GM12878 (cell line): Measurements from ENCODE around the gene METTL27. TPM values are rescaled to one million over a fixed set of nuclear protein-coding genes. Genes with fewer than 3 reads are reported as not detected.

ENCODE experiments used
- ATAC-seq: fragments of 200-7000 bp; cut with Tn5 transposase; 3 replicates; pipeline ENCODE4 v1.9.1; 2020; ENCODE audit warnings: mild to moderate bottlenecking, moderate library complexity
- BruUV-seq: library from RNA; stranded (reverse); fragments of 400-500 nt; replicated peaks from 2 replicates; lab custom pipeline; 2021; lab: Mats Ljungman, UMichigan
- CTCF ChIA-PET: fragments of 300-600 bp; sonication (Branson Sonifier 250); formaldehyde crosslinking; extraction: SDS; loops from one replicate; lab custom pipeline; 2021; ENCODE audit warnings: inconsistent platforms; lab: Yijun Ruan, JAX
- POLR2A ChIA-PET: fragments of 350-600 bp; formaldehyde crosslinking; extraction: SDS; loops from one replicate; lab custom pipeline; 2021; ENCODE audit warnings: inconsistent platforms; lab: Charles Lee
- RAD21 ChIA-PET: fragments of 300-600 bp; sonication (Branson Sonifier 250); formaldehyde crosslinking; loops from one replicate; lab custom pipeline; 2023; ENCODE audit warnings: antibody characterized with exemption; ENCODE audit not compliant: unreplicated experiment; lab: Charles Lee
- SMC1A ChIA-PET: fragments of 300-600 bp; sonication (Branson Sonifier 250); formaldehyde crosslinking; loops from one replicate; lab custom pipeline; 2023; ENCODE audit not compliant: unreplicated experiment, uncharacterized antibody; lab: Charles Lee
- DNase-seq: peaks from one replicate; pipeline ENCODE4 v3.0.0-alpha.2; 2011; ENCODE audit warnings: low read depth, low spot score
- FAIRE-seq: peaks from 3 replicates; lab custom pipeline; 2011; peaks lifted over from hg19 to GRCh38; lab: Jason Lieb, UNC
- H2AFZ ChIP-seq: 2 replicates; pipeline ENCODE4 v1.6.0; 2011; ENCODE audit warnings: low read depth, low read length, control low read depth; ENCODE audit not compliant: control insufficient read depth
- H3K27ac ChIP-seq: 2 replicates; pipeline ENCODE4 v1.5.1; 2011; ENCODE audit warnings: control low read depth; ENCODE audit not compliant: control insufficient read depth, insufficient read depth
- H3K27me3 ChIP-seq, 2 experiments: replicated peaks in 1 of 2; 2 replicates each; pipeline versions ENCODE4 v1.6.0 to v1.6.1; 2011; ENCODE audit warnings: low read length in 1 of 2; ENCODE audit not compliant: control insufficient read depth in 2 of 2, insufficient read depth in 2 of 2
- H3K36me3 ChIP-seq, 2 experiments: 2 replicates each; pipeline ENCODE4 v1.5.1; 2011; ENCODE audit warnings: low read length in 1 of 2; ENCODE audit not compliant: control insufficient read depth in 2 of 2, insufficient read depth in 2 of 2
- H3K4me1 ChIP-seq: 2 replicates; pipeline ENCODE4 v1.6.1; 2011; ENCODE audit warnings: mild to moderate bottlenecking, low read length, moderate library complexity, mixed read lengths; ENCODE audit not compliant: control insufficient read depth, insufficient read depth
- H3K4me2 ChIP-seq: 2 replicates; pipeline ENCODE4 v1.6.0; 2011; ENCODE audit warnings: control low read depth; ENCODE audit not compliant: control insufficient read depth, insufficient read depth
- H3K4me3 ChIP-seq: fragments of 200-600 bp; sonication (generic); 2 replicates; pipeline ENCODE4 v1.5.1; 2016
- H3K79me2 ChIP-seq: 2 replicates; pipeline ENCODE4 v1.6.0; 2011; ENCODE audit warnings: low read length; ENCODE audit not compliant: control insufficient read depth, insufficient read depth
- H3K9ac ChIP-seq: 2 replicates; pipeline ENCODE4 v1.8.0; 2011; ENCODE audit warnings: low read length, control low read depth, mixed read lengths; ENCODE audit not compliant: control insufficient read depth, insufficient read depth
- H3K9me3 ChIP-seq: replicated peaks from 3 replicates; pipeline ENCODE4 v1.5.1; 2011; ENCODE audit warnings: mild to moderate bottlenecking, low read length; ENCODE audit not compliant: control insufficient read depth, insufficient read depth
- H4K20me1 ChIP-seq: 2 replicates; pipeline ENCODE4 v1.6.0; 2011; ENCODE audit not compliant: control insufficient read depth, insufficient read depth
- ATF7 ChIP-seq: fragments of 450-650 bp; IDR thresholded peaks from 2 replicates; pipeline ENCODE4 v1.6.1; 2016; ENCODE audit warnings: low read depth, mild to moderate bottlenecking
- EP300 ChIP-seq, 2 experiments: fragments of 150-350 bp in 1 of 2; IDR thresholded peaks; 2 replicates each; pipeline ENCODE4 v1.6.1; 2011 to 2012; ENCODE audit warnings: low read depth in 2 of 2, low read length in 2 of 2, borderline replicate concordance in 1 of 2, improper control_type of control experiment in 1 of 2, inconsistent platforms in 1 of 2; ENCODE audit not compliant: control insufficient read depth in 1 of 2
- NR2F1 ChIP-seq: fragments of 450-650 bp; conservative IDR thresholded peaks from 2 replicates; pipeline ENCODE4 v1.6.1; 2017; ENCODE audit warnings: mild to moderate bottlenecking
- SIX5 ChIP-seq: IDR thresholded peaks from 2 replicates; pipeline ENCODE4 v1.6.1; 2011; ENCODE audit warnings: mild to moderate bottlenecking, low read depth, low read length, moderate library complexity; ENCODE audit not compliant: severe bottlenecking
- SRF ChIP-seq, 2 experiments: IDR thresholded peaks; 2 replicates each; pipeline ENCODE4 v1.6.1; 2011; ENCODE audit warnings: low read depth in 2 of 2, low read length in 2 of 2, mild to moderate bottlenecking in 1 of 2, moderate library complexity in 1 of 2
- WGBS: methylation state at CpG from one replicate; pipeline ENCODE4 v1.1.6; 2016; ENCODE audit warnings: low lambda C conversion rate; ENCODE audit not compliant: insufficient replicate concordance, insufficient coverage; ENCODE audit errors: missing lambda C conversion rate; 5-methylcytosine and 5-hydroxymethylcytosine counted together
- in situ Hi-C: fragments of 300-500 bp; cut with MboI; formaldehyde crosslinking; loops from 9 replicates; pipeline ENCODE4 v1.14.3; 2018; ENCODE audit warnings: mixed read lengths
- intact Hi-C: fragments of 100-400 bp; cut with micrococcal nuclease; formaldehyde crosslinking; loops from one replicate; pipeline ENCODE4 v1.14.2; 2022; ENCODE audit not compliant: unreplicated experiment
- polyA plus RNA-seq, 11 experiments: library from polyadenylated mRNA; depleted of rRNA in 4 of 11; unstranded in 6 of 11; stranded (reverse) in 5 of 11; fragments of >200 nt; fragmentation: Nextera tagmentation in 4 of 11; fragmentation: Illumina TruSeq in 1 of 11; extraction: Ambion mirVana in 4 of 11; extraction: Trizol in 1 of 11; gene quantifications; 1 replicate in 1 of 11; 2 replicates in 10 of 11; pipeline versions ENCODE4 v1.2.1 to v1.2.3, GENCODE V29; 2011 to 2016; ENCODE audit warnings: inconsistent platforms in 2 of 11, missing spikeins in 2 of 11, low read depth in 1 of 11
- total RNA-seq, 4 experiments: library from RNA; depleted of rRNA in 3 of 4; stranded (reverse); fragments of >200 nt in 3 of 4; fragmentation: Illumina TruSeq in 1 of 4; extraction: Trizol in 1 of 4; gene quantifications; 2 replicates each; pipeline versions ENCODE4 v1.2.1 to v1.2.3, GENCODE V29; 2013 to 2021
- TF ChIP-seq, protein P1 (sequence below): fragments of 450-650 bp; IDR thresholded peaks from 2 replicates; pipeline ENCODE4 v1.6.1; 2016; ENCODE audit warnings: mild to moderate bottlenecking

The METTL27 gene
- total and polyA plus RNA-seq, 10 of the 15 experiments (the other 5 are each of a cell fraction or from before 2014, with no cell fraction given), result 0.10 to 3.4 (median 0.68) TPM

DNA sequence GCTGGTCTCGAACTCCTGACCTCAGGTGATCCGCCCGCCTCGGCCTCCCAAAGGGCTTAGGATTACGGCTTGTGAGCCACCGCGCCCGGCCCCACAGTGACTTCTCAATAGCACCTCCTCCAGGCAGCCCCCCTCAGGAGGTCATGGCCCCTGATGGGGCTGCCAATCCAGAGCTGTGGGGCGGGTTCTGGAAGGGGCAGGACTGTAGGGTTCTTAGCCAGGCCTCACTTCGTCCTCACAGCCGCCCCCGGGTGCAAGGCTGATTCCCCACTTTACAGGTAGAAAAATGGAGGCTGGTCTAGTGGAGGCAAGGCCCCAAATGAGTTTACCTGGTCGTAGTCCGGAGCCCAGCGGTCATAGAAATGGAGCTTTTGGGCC lies 638 bp downstream of the METTL27 start:
- no peak for DNase-seq
- H3K27me3 ChIP-seq, result no peaks in the 10 kb centered on the region
- no peak for FAIRE-seq
- no TSS peak for BruUV-seq
- ChIA-PET RAD21 (no interaction called here), CTCF (interaction anchor here (1.1 kb wide), 1 partner anchor 185 kb away, joined by 3 read pairs; no protein-coding TSS in a partner anchor), POLR2A (no interaction called here), SMC1A (no interaction called here)
- no peak overlapping the region; the same call in 1 of the 2 replicates for H3K9ac ChIP-seq
- peak overlapping the region; percentile 72; the same call in 1 of the 2 replicates for H3K4me3 ChIP-seq
- intact Hi-C loops (no loop called here), in situ Hi-C loops (no loop called here)
- H2AFZ ChIP-seq, result peak overlapping the region; percentile 76; the same call in 1 of the 2 replicates
- no peaks in the 10 kb centered on the region for H3K9me3 ChIP-seq
- TF ChIP-seq SRF (IDR thresholded peaks at IDR 0.05; ENCODE audit: low read depth in 2 of 2, low read length in 2 of 2) (no peak), ATF7 (no peak), SIX5 (no peak), EP300 (IDR thresholded peaks at IDR 0.05; ENCODE audit: borderline replicate concordance in 1 of 2, control insufficient read depth in 1 of 2, low read depth in 2 of 2, low read length in 2 of 2) (no peak), NR2F1 (no peak)
- TF ChIP-seq, protein P1, sequence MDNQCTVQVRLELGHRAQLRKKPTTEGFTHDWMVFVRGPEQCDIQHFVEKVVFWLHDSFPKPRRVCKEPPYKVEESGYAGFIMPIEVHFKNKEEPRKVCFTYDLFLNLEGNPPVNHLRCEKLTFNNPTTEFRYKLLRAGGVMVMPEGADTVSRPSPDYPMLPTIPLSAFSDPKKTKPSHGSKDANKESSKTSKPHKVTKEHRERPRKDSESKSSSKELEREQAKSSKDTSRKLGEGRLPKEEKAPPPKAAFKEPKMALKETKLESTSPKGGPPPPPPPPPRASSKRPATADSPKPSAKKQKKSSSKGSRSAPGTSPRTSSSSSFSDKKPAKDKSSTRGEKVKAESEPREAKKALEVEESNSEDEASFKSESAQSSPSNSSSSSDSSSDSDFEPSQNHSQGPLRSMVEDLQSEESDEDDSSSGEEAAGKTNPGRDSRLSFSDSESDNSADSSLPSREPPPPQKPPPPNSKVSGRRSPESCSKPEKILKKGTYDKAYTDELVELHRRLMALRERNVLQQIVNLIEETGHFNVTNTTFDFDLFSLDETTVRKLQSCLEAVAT, result no peak
- ATAC-seq, result no peak
- H3K36me3 ChIP-seq, result no peaks in the 10 kb centered on the region
- no peaks in the 10 kb centered on the region for H4K20me1 ChIP-seq
- peaks cover 18% of the 10 kb centered on the region for H3K4me1 ChIP-seq
- H3K4me2 ChIP-seq, result peak overlapping the region; percentile 89
- 0 out of 2 replicates have a peak overlapping the region, but pooled peaks have one; percentile 39 for H3K27ac ChIP-seq
- no peaks in the 10 kb centered on the region for H3K79me2 ChIP-seq
- WGBS, result 74% methylated on average over 15 of the region's 15 CpGs
